Right atrium auricular region (tissue), 2 donors: ENCODE results near the gene CACNA2D4. TPM values are rescaled to one million over a fixed set of nuclear protein-coding genes. Genes with fewer than 3 reads are reported as not detected.

Experiments used
- DNase-seq: peaks from one replicate; pipeline ENCODE4 v3.0.0-alpha.2; 2019; ENCODE audit warnings: low spot score
- H3K27ac ChIP-seq, 2 donors: fragments of 200-600 bp; sonication (generic); 1 replicate in 1 of 2; 2 replicates in 1 of 2; pipeline ENCODE4 v1.5.1; 2016 to 2019
- H3K27me3 ChIP-seq, 2 donors: fragments of 200-600 bp; sonication (generic); one replicate each; pipeline versions ENCODE4 v1.5.1 to v1.6.0; 2017 to 2019
- H3K36me3 ChIP-seq: fragments of 200-600 bp; sonication (generic); one replicate; pipeline ENCODE4 v1.5.1; 2016
- H3K4me1 ChIP-seq, 2 donors: fragments of 200-600 bp; sonication (generic); one replicate each; pipeline versions ENCODE4 v1.5.1 to v1.6.0; 2017 to 2019
- H3K4me3 ChIP-seq, 2 donors: fragments of 200-600 bp; sonication (generic); 1 replicate in 1 of 2; 2 replicates in 1 of 2; pipeline ENCODE4 v1.5.1; 2017 to 2019; ENCODE audit warnings: mild to moderate bottlenecking in 1 of 2, moderate library complexity in 1 of 2
- H3K9me3 ChIP-seq, 2 donors: fragments of 200-600 bp; sonication (generic); one replicate each; pipeline ENCODE4 v1.5.1; 2019
- total RNA-seq, 2 donors: library from RNA; depleted of rRNA; stranded (reverse); fragments of >200 nt; gene quantifications; one replicate each; pipeline ENCODE4 v1.1.0, GENCODE V29; 2016
- TF ChIP-seq, protein P1 (sequence below), 2 donors: fragments of 200-600 bp; sonication (generic); IDR thresholded peaks; one replicate each; pipeline ENCODE4 v1.5.1; 2019; ENCODE audit warnings: antibody characterized with exemption in 2 of 2

Gene CACNA2D4
- total RNA-seq, 2 donors from 2014 or later: 1.6 to 4.1 TPM

DNA sequence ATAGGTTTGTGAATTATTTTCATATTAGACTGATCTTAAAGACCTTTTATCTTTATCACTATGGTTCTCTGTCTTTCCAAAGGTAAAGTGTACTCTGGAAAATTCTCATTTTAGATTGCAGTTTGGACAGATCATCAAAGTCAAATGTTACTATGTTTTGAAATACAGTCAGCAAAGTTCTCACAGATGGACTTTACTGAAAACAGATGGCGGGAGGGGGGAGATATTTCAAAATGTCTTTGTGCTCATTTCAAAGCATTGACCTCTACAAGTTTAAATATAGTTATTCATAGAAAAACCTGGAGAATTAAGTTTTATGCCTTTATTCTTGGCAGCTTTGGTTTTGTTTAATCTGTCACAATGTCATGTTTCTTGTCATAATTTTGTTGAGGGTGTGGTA, 149.8 kb downstream of the CACNA2D4 start:
- Histone ChIP-seq H3K4me3 (no peak overlapping the region), H3K27me3 (no peaks in the 10 kb centered on the region), H3K36me3 (no peaks in the 10 kb centered on the region), H3K4me1 (no peaks in the 10 kb centered on the region), H3K27ac (no peak overlapping the region), H3K9me3 (no peaks in the 10 kb centered on the region)
- no peak for DNase-seq
- TF ChIP-seq, protein P1, sequence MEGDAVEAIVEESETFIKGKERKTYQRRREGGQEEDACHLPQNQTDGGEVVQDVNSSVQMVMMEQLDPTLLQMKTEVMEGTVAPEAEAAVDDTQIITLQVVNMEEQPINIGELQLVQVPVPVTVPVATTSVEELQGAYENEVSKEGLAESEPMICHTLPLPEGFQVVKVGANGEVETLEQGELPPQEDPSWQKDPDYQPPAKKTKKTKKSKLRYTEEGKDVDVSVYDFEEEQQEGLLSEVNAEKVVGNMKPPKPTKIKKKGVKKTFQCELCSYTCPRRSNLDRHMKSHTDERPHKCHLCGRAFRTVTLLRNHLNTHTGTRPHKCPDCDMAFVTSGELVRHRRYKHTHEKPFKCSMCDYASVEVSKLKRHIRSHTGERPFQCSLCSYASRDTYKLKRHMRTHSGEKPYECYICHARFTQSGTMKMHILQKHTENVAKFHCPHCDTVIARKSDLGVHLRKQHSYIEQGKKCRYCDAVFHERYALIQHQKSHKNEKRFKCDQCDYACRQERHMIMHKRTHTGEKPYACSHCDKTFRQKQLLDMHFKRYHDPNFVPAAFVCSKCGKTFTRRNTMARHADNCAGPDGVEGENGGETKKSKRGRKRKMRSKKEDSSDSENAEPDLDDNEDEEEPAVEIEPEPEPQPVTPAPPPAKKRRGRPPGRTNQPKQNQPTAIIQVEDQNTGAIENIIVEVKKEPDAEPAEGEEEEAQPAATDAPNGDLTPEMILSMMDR (IDR thresholded peaks at IDR 0.05): no peak

- Histone ChIP-seq H3K36me3 (no peaks in the 10 kb centered on the region), H3K4me1 (no peaks in the 10 kb centered on the region), H3K4me3 (no peak overlapping the region), H3K27ac (no peak overlapping the region), H3K9me3 (no peaks in the 10 kb centered on the region), H3K27me3 (no peaks in the 10 kb centered on the region)
- DNase-seq: no peak
- TF ChIP-seq, protein P1 (IDR thresholded peaks at IDR 0.05): no peak
Measured at GRCh38 chr12:1767407-1768090, 150.9 kb downstream of the CACNA2D4 start.

DNA sequence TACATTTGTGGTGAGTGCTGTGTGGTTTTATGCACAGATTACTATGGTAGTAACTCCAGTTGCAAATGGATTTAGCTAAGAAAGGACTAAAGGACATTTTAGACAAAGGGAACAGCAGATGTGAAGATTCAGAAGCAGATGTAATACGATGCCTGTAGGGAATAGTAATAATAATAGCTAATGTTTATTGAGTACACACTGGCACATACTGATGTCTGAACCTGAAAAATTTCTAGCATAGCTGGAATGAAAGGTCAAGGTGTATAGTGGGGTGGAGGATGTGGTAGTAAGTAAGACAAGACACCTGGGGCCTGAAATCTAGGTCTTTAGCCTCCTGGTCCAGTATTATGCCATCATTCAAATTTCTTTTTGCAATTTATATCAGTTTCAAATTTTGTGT, 152.3 kb downstream of the CACNA2D4 start:
- no peaks in the 10 kb centered on the region for H3K36me3 ChIP-seq
- H3K27ac ChIP-seq: no peak overlapping the region
- no peaks in the 10 kb centered on the region for H3K4me1 ChIP-seq
- no peaks in the 10 kb centered on the region for H3K9me3 ChIP-seq
- no peaks in the 10 kb centered on the region for H3K27me3 ChIP-seq
- no peak for DNase-seq
- H3K4me3 ChIP-seq: no peak overlapping the region
- TF ChIP-seq, protein P1 (IDR thresholded peaks at IDR 0.05): no peak

- H3K27me3 ChIP-seq: no peaks in the 10 kb centered on the region
- no peak overlapping the region for H3K4me3 ChIP-seq
- H3K27ac ChIP-seq: no peak overlapping the region
- H3K9me3 ChIP-seq: no peaks in the 10 kb centered on the region
- no peak for DNase-seq
- TF ChIP-seq, protein P1 (IDR thresholded peaks at IDR 0.05): no peak
- H3K36me3 ChIP-seq: no peaks in the 10 kb centered on the region
- no peaks in the 10 kb centered on the region for H3K4me1 ChIP-seq
Measured at GRCh38 chr12:1763153-1763552, 155.3 kb downstream of the CACNA2D4 start.

DNA sequence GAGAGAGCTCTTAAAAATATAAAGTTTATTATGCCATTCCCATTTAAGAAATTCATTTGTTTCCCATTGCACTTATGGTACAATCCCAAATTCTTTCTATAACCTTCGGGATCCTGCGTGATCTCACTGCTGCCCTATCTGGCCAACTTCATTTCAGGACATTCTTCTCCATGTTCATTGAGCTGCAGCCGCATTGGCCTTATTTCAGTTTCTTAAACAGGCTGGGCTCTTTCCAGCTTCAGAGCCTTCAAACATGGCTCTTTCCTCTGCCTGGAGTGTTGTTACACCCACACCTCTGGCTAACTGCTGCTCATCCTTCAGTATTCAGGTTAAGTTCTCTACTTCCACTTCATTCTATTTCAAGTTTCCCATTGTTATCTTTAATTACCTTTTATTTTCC, 156.6 kb downstream of the CACNA2D4 start:
- Histone ChIP-seq H3K27me3 (no peaks in the 10 kb centered on the region), H3K4me3 (no peak overlapping the region), H3K9me3 (no peaks in the 10 kb centered on the region), H3K27ac (no peak overlapping the region), H3K4me1 (no peaks in the 10 kb centered on the region), H3K36me3 (peaks cover 6% of the 10 kb centered on the region)
- TF ChIP-seq, protein P1 (IDR thresholded peaks at IDR 0.05): no peak
- DNase-seq: no peak
